GM23338 (cell line): Measurements from ENCODE around the gene ZNF641. TPM values are rescaled to one million over a fixed set of nuclear protein-coding genes. Genes with fewer than 3 reads are reported as not detected.

Source experiments
- ATAC-seq: fragments of 200-7000 bp; cut with Tn5 transposase; 3 replicates; pipeline ENCODE4 v1.9.1; 2020
- DNase-seq: peaks from one replicate; pipeline ENCODE4 v3.0.0-alpha.2; 2015; ENCODE audit warnings: low spot score
- H2AFZ ChIP-seq: fragments of 200-600 bp; sonication (generic); 2 replicates; pipeline ENCODE4 v1.8.0; 2016; ENCODE audit warnings: antibody characterized with exemption, mild to moderate bottlenecking, moderate library complexity
- H3F3A ChIP-seq: fragments of 200-600 bp; sonication (generic); replicated peaks from 2 replicates; pipeline ENCODE4 v1.8.0; 2017; ENCODE audit warnings: antibody characterized with exemption, mixed run types, low read depth
- H3K27ac ChIP-seq: fragments of 200-600 bp; sonication (generic); 2 replicates; pipeline ENCODE4 v1.6.1; 2016; ENCODE audit warnings: low read depth
- H3K27me3 ChIP-seq: fragments of 200-600 bp; sonication (generic); 2 replicates; pipeline ENCODE4 v1.8.0; 2016; ENCODE audit warnings: mild to moderate bottlenecking, mixed run types, moderate library complexity; ENCODE audit not compliant: insufficient read depth
- H3K36me3 ChIP-seq: fragments of 200-600 bp; sonication (generic); 2 replicates; pipeline ENCODE4 v1.8.0; 2016; ENCODE audit warnings: mild to moderate bottlenecking; ENCODE audit not compliant: insufficient read depth
- H3K4me1 ChIP-seq: fragments of 200-600 bp; sonication (generic); 2 replicates; pipeline ENCODE4 v1.8.0; 2016; ENCODE audit warnings: mild to moderate bottlenecking, moderate library complexity; ENCODE audit not compliant: insufficient read depth
- H3K4me2 ChIP-seq: fragments of 200-600 bp; sonication (generic); 2 replicates; pipeline ENCODE4 v1.7.1; 2017; ENCODE audit warnings: mixed run types
- H3K4me3 ChIP-seq: fragments of 200-600 bp; sonication (generic); 2 replicates; pipeline ENCODE4 v1.6.1; 2016; ENCODE audit warnings: mixed run types
- H3K79me2 ChIP-seq: fragments of 200-600 bp; sonication (generic); replicated peaks from 2 replicates; pipeline ENCODE4 v1.8.0; 2017; ENCODE audit warnings: mild to moderate bottlenecking; ENCODE audit not compliant: insufficient read depth
- H3K9me2 ChIP-seq: fragments of 200-600 bp; sonication (generic); 2 replicates; pipeline ENCODE4 v1.8.0; 2017; ENCODE audit not compliant: insufficient read depth
- H4K20me1 ChIP-seq: fragments of 200-600 bp; sonication (generic); replicated peaks from 2 replicates; pipeline ENCODE4 v1.8.0; 2017; ENCODE audit warnings: mild to moderate bottlenecking; ENCODE audit not compliant: insufficient read depth
- H3K27ac Mint-ChIP-seq: 2 replicates; pipeline ENCODE4 v1.8.0; 2020; ENCODE audit warnings: inconsistent platforms, mild to moderate bottlenecking, moderate library complexity, mixed read lengths
- H3K27me3 Mint-ChIP-seq: 3 replicates; pipeline ENCODE4 v1.8.0; 2022; ENCODE audit warnings: low read depth, mild to moderate bottlenecking, moderate library complexity, mixed read lengths, inconsistent platforms; ENCODE audit not compliant: insufficient read depth, poor library complexity
- H3K36me3 Mint-ChIP-seq: 3 replicates; pipeline ENCODE4 v1.8.0; 2021; ENCODE audit warnings: low read depth, mild to moderate bottlenecking, inconsistent platforms, moderate library complexity, mixed read lengths
- H3K4me1 Mint-ChIP-seq: 3 replicates; pipeline ENCODE4 v1.8.0; 2020; ENCODE audit warnings: mild to moderate bottlenecking, inconsistent platforms, mixed read lengths
- H3K4me3 Mint-ChIP-seq: 3 replicates; pipeline ENCODE4 v1.8.0; 2021; ENCODE audit warnings: moderate library complexity, mild to moderate bottlenecking, inconsistent platforms, mixed read lengths
- H3K9me3 Mint-ChIP-seq: 3 replicates; pipeline ENCODE4 v1.8.0; 2020; ENCODE audit warnings: moderate library complexity, mild to moderate bottlenecking, inconsistent platforms, mixed read lengths
- CREB1 ChIP-seq: fragments of 250-450 bp; sonication (Bioruptor Pico); IDR thresholded peaks from 2 replicates; pipeline ENCODE4 v1.5.0; 2020; ENCODE audit warnings: low read depth, mild to moderate bottlenecking, moderate library complexity
- CTCF ChIP-seq, 2 experiments: fragments of 200-600 bp in 1 of 2; sonication (generic) in 1 of 2; conservative IDR thresholded peaks; 2 replicates each; pipeline versions ENCODE4 v1.5.1 to v1.6.1; 2016 to 2017; ENCODE audit warnings: antibody characterized with exemption in 2 of 2, low read depth in 2 of 2, mild to moderate bottlenecking in 2 of 2, moderate library complexity in 1 of 2
- ETS1 ChIP-seq: IDR thresholded peaks from 2 replicates; pipeline ENCODE4 v1.6.1; 2016; ENCODE audit warnings: antibody characterized with exemption
- EZH2 ChIP-seq: fragments of 200-600 bp; sonication (generic); IDR thresholded peaks from one replicate; pipeline ENCODE4 v1.8.0; 2017; ENCODE audit warnings: antibody characterized with exemption, mild to moderate bottlenecking, low read depth; ENCODE audit not compliant: unreplicated experiment
- EZH2phosphoT487 ChIP-seq: fragments of 200-600 bp; sonication (generic); IDR thresholded peaks from one replicate; pipeline ENCODE4 v1.8.1; 2018; ENCODE audit warnings: antibody characterized with exemption; ENCODE audit not compliant: unreplicated experiment
- JUNB ChIP-seq: IDR thresholded peaks from one replicate; pipeline ENCODE4 v1.6.1; 2016; ENCODE audit warnings: antibody characterized with exemption; ENCODE audit not compliant: unreplicated experiment
- NANOG ChIP-seq: IDR thresholded peaks from 2 replicates; pipeline ENCODE4 v1.6.1; 2016; ENCODE audit warnings: antibody characterized with exemption, borderline replicate concordance
- POLR2AphosphoS5 ChIP-seq: IDR thresholded peaks from 2 replicates; pipeline ENCODE4 v1.6.1; 2016; ENCODE audit warnings: antibody characterized with exemption, low read depth
- REST ChIP-seq: IDR thresholded peaks from one replicate; pipeline ENCODE4 v1.6.1; 2018; ENCODE audit warnings: antibody characterized with exemption; ENCODE audit not compliant: unreplicated experiment
- STAT1 ChIP-seq: IDR thresholded peaks from one replicate; pipeline ENCODE4 v1.6.1; 2016; ENCODE audit warnings: antibody characterized with exemption; ENCODE audit not compliant: unreplicated experiment
- ZNF114 ChIP-seq: fragments of 250-450 bp; sonication (Bioruptor Pico); IDR thresholded peaks from 2 replicates; pipeline ENCODE4 v1.5.0; 2020; ENCODE audit warnings: mild to moderate bottlenecking, moderate library complexity
- ZNF331 ChIP-seq: fragments of 250-450 bp; sonication (Bioruptor Pico); IDR thresholded peaks from 2 replicates; pipeline ENCODE4 v1.5.0; 2020; ENCODE audit warnings: low read depth, mild to moderate bottlenecking, moderate library complexity
- polyA plus RNA-seq: library from polyadenylated mRNA; unstranded; fragments of >200 nt; fragmentation: Nextera tagmentation; extraction: Ambion mirVana; gene quantifications from 2 replicates; pipeline ENCODE4 v1.2.1, GENCODE V29; 2016
- total RNA-seq: library from RNA; depleted of rRNA; stranded (reverse); fragments of >200 nt; shearing (Covaris generic); gene quantifications from 2 replicates; pipeline ENCODE4 v1.2.3, GENCODE V29; 2014

The ZNF641 gene
- total and polyA plus RNA-seq, 2 experiments from 2014 or later = 1.4 to 7.2 TPM

GRCh38 chr12:48296586-48297282, 54.0 kb downstream of the ZNF641 start:
- peaks cover 11% of the 10 kb centered on the region; the same call in 1 of the 2 replicates for H3K27me3 ChIP-seq
- H3K4me1 ChIP-seq = no peaks in the 10 kb centered on the region; the same call in 1 of the 2 replicates
- H2AFZ ChIP-seq = peak overlapping the region; percentile 95
- Mint-ChIP-seq H3K36me3 (no peaks in the 10 kb centered on the region), H3K4me3 (peak overlapping the region; percentile 81), H3K27me3 (peaks cover 3% of the 10 kb centered on the region), H3K9me3 (no peaks in the 10 kb centered on the region), H3K4me1 (peaks cover 8% of the 10 kb centered on the region; the same call in 2 of the 3 replicates), H3K27ac (peak overlapping the region; percentile 58)
- H3K4me2 ChIP-seq = peak overlapping the region; percentile 85
- DNase-seq (peak; percentile 94), ATAC-seq (peak; percentile 100)
- peak overlapping the region; percentile 68 for H3K4me3 ChIP-seq
- H3K9me2 ChIP-seq = peaks cover 3% of the 10 kb centered on the region; the same call in 1 of the 2 replicates
- no peak overlapping the region for H3K27ac ChIP-seq
- no peaks in the 10 kb centered on the region for H3F3A ChIP-seq
- H3K36me3 ChIP-seq = no peaks in the 10 kb centered on the region
- no peaks in the 10 kb centered on the region for H3K79me2 ChIP-seq
- no peak for TF ChIP-seq CTCF (conservative IDR thresholded peaks at IDR 0.05; ENCODE audit: low read depth in 2 of 2)
- TF ChIP-seq EZH2phosphoT487 = no peak
- TF ChIP-seq CREB1 = no peak
- TF ChIP-seq ETS1 = peak; percentile 83; the same call in 1 of the 2 replicates
- peak; percentile 91 for TF ChIP-seq POLR2AphosphoS5
- TF ChIP-seq EZH2 = no peak
- no peak for TF ChIP-seq STAT1
- no peak for TF ChIP-seq ZNF331 (CRISPR knock-in tag)
- H4K20me1 ChIP-seq = no peaks in the 10 kb centered on the region

- no peak for DNase-seq
- H3K9me3 Mint-ChIP-seq = no peaks in the 10 kb centered on the region
- H4K20me1 ChIP-seq = no peaks in the 10 kb centered on the region
- H3K36me3 ChIP-seq = no peaks in the 10 kb centered on the region
- no peaks in the 10 kb centered on the region for H3K36me3 Mint-ChIP-seq
- H3K27me3 ChIP-seq = no peaks in the 10 kb centered on the region
- no peak for ATAC-seq
- peaks cover 6% of the 10 kb centered on the region; the same call in 2 of the 3 replicates for H3K4me1 Mint-ChIP-seq
- H3K27ac Mint-ChIP-seq = no peak overlapping the region
- H3K4me2 ChIP-seq = no peak overlapping the region
- H3K4me1 ChIP-seq = no peaks in the 10 kb centered on the region; the same call in 1 of the 2 replicates
- H3F3A ChIP-seq = no peaks in the 10 kb centered on the region
- H3K27me3 Mint-ChIP-seq = peaks cover 3% of the 10 kb centered on the region
- peaks cover 3% of the 10 kb centered on the region; the same call in 1 of the 2 replicates for H3K9me2 ChIP-seq
- H2AFZ ChIP-seq = no peak overlapping the region
- H3K79me2 ChIP-seq = no peaks in the 10 kb centered on the region
- H3K4me3 Mint-ChIP-seq = no peak overlapping the region
- H3K27ac ChIP-seq = no peak overlapping the region
- no peak overlapping the region for H3K4me3 ChIP-seq
- no peak for TF ChIP-seq STAT1
- no peak for TF ChIP-seq POLR2AphosphoS5
- no peak for TF ChIP-seq ETS1
- TF ChIP-seq EZH2phosphoT487 = no peak
- TF ChIP-seq REST = no peak
- TF ChIP-seq ZNF114 (CRISPR knock-in tag) = no peak
- TF ChIP-seq NANOG = no peak
- no peak for TF ChIP-seq JUNB
- no peak for TF ChIP-seq ZNF331 (CRISPR knock-in tag)
Measured at GRCh38 chr12:48292040-48292439, 58.7 kb downstream of the ZNF641 start.
